ENCODE results near the gene ROBO4. TPM values are rescaled to one million over a fixed set of nuclear protein-coding genes. Genes with fewer than 3 reads are reported as not detected.

Gene ROBO4
- total RNA-seq, 1 experiment from 2014 or later = not detected

DNA sequence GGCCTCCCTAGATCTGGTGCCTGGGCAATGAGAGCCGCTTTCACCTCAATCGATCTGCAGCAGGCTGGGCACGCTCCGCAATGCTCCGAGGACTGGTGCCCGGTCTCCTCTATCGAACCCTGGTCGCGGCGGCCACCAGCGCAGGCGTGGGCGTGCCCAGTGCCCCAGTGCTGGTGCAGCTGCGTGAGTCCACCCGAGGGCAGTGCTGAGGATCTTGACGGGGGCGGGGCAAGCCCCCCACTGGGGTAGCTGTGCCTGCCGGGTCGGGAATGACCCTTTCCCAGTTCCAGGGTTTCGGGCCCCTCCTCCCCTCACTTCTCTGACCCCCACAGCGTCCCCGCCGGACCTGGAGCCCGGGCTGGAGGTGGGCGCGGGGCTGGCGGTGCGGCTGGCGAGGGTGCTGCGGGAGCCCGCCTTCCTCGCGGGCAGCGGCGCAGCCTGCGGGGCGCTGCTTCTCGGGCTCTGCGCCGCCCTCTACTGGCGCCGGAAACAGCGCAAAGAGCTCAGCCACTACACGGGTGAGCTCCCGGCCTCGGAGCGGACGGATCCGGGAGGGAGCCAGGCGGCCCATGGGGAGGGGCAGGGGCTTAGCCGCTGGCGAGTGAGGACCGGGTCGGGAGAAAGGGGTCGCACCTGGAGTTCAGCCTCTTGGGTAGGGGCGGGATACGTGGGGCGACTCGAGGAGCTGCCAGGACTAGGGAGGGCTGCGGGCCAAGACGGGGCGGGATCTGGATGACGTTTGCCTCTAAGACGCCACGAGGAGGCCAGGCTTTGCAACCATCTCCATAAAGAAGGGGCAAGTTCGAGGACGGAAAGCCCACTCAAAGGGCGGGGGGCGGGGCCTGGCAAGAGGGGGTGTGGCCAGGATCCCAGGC, 21.5 kb downstream of the ROBO4 start:
- POLR2A ChIA-PET = interaction anchor here (0.6 to 1.6 kb wide), 13 partner anchors 10 to 248 kb away, joined by 3 to 19 read pairs (median 3); partner anchors contain the start of genes CCDC15 and ROBO4
- peak overlapping the region; percentile 90 for H3K4me2 ChIP-seq (ENCODE audit: low read length)
- intact Hi-C loops (cut with micrococcal nuclease) = loop anchor here (2.0 kb wide), 2 partner anchors 79 to 553 kb away; partner anchors contain the start of gene CCDC15
- peak overlapping the region; percentile 71 for H3K9ac ChIP-seq (ENCODE audit: low read length)
- peak; percentile 91 for ATAC-seq
- DNase-seq (ENCODE audit: low read depth, low spot score) = peak; percentile 94
- H3K4me1 ChIP-seq (ENCODE audit: control insufficient read depth in 1 of 2, insufficient read depth in 2 of 2, low read length in 2 of 2) = peaks cover 12 to 23% of the 10 kb centered on the region in 2 experiments
- 0 out of 2 replicates have a peak, but pooled peaks cover 6% of the 10 kb centered on the region for H3K27me3 ChIP-seq (ENCODE audit: insufficient read depth, low read length)
- no peaks in the 10 kb centered on the region for H3K79me2 ChIP-seq (ENCODE audit: insufficient read depth, low read length)
- H3K9me3 ChIP-seq (ENCODE audit: control insufficient read depth in 1 of 2, insufficient read depth in 1 of 2, low read depth in 1 of 2, low read length in 2 of 2) = no peaks in the 10 kb centered on the region
- H3K27ac ChIP-seq (ENCODE audit: low read depth, low read length) = peak overlapping the region; percentile 83
- no peaks in the 10 kb centered on the region for H3K36me3 ChIP-seq (ENCODE audit: control insufficient read depth in 1 of 2, insufficient read depth in 2 of 2, low read length in 2 of 2)
- RAD21 ChIA-PET (ENCODE audit: low non-redundant PET in 1 of 2, low total read pairs in 2 of 2, uncharacterized antibody in 2 of 2, unreplicated experiment in 2 of 2) = interaction anchor here in 1 of 2 experiments (1.0 kb wide), 1 partner anchor 78 kb away, joined by 5 read pairs; the partner anchor contains the start of gene CCDC15
- CTCF ChIA-PET = interaction anchor here (0.6 to 1.9 kb wide), 32 partner anchors 9 to 557 kb away, joined by 3 to 15 read pairs (median 4); partner anchors contain the start of genes CCDC15 and ROBO4
- no peak overlapping the region for H2AFZ ChIP-seq (ENCODE audit: low read depth, low read length, poor library complexity, severe bottlenecking)
- no peaks in the 10 kb centered on the region for H4K20me1 ChIP-seq (ENCODE audit: insufficient read depth)
- BruUV-seq (replicated peaks) = no TSS peak
- no peaks in the 10 kb centered on the region for H3K9me2 ChIP-seq (ENCODE audit: insufficient read depth)
- H3K4me3 ChIP-seq (replicated peaks in 1 of 2; ENCODE audit: low read depth in 1 of 2, low read length in 2 of 2) = peak overlapping the region; percentile 58 to 61
- TF ChIP-seq, protein P1, sequence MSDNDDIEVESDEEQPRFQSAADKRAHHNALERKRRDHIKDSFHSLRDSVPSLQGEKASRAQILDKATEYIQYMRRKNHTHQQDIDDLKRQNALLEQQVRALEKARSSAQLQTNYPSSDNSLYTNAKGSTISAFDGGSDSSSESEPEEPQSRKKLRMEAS (IDR thresholded peaks at IDR 0.05) = peak; percentile 82
- TF ChIP-seq, protein P2, sequence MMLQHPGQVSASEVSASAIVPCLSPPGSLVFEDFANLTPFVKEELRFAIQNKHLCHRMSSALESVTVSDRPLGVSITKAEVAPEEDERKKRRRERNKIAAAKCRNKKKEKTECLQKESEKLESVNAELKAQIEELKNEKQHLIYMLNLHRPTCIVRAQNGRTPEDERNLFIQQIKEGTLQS (IDR thresholded peaks at IDR 0.05) = no peak
- no peak for TF ChIP-seq EZH2phosphoT487 (IDR thresholded peaks at IDR 0.05; ENCODE audit: borderline replicate concordance)
- TF ChIP-seq POLR2AphosphoS5 (IDR thresholded peaks at IDR 0.05; ENCODE audit: low read depth, low read length) = peak; percentile 50
- no peak for TF ChIP-seq SRF (IDR thresholded peaks at IDR 0.05; ENCODE audit: low read depth)
- no peak for TF ChIP-seq ZNF274 (IDR thresholded peaks at IDR 0.05; ENCODE audit: low read depth, low read length)
- peak; percentile 15 for TF ChIP-seq POLR2A (IDR thresholded peaks at IDR 0.05; ENCODE audit: borderline replicate concordance, extremely low read depth, insufficient read depth, insufficient read length)
- TF ChIP-seq CBX3 (IDR thresholded peaks at IDR 0.05; ENCODE audit: low read depth) = no peak; the same call in 1 of the 2 replicates
- peak; percentile 63 for TF ChIP-seq YY1 (IDR thresholded peaks at IDR 0.05; ENCODE audit: extremely low read depth, insufficient replicate concordance, low read depth, low read length)
- peak; percentile 40; the same call in 1 of the 2 replicates for TF ChIP-seq SP1 (IDR thresholded peaks at IDR 0.05; ENCODE audit: low read depth)
- TF ChIP-seq, protein P3, sequence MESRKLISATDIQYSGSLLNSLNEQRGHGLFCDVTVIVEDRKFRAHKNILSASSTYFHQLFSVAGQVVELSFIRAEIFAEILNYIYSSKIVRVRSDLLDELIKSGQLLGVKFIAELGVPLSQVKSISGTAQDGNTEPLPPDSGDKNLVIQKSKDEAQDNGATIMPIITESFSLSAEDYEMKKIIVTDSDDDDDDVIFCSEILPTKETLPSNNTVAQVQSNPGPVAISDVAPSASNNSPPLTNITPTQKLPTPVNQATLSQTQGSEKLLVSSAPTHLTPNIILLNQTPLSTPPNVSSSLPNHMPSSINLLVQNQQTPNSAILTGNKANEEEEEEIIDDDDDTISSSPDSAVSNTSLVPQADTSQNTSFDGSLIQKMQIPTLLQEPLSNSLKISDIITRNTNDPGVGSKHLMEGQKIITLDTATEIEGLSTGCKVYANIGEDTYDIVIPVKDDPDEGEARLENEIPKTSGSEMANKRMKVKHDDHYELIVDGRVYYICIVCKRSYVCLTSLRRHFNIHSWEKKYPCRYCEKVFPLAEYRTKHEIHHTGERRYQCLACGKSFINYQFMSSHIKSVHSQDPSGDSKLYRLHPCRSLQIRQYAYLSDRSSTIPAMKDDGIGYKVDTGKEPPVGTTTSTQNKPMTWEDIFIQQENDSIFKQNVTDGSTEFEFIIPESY (IDR thresholded peaks at IDR 0.05; ENCODE audit: extremely low read depth, insufficient replicate concordance, low read length) = no peak
- no peak for TF ChIP-seq TCF7L2 (IDR thresholded peaks at IDR 0.05; ENCODE audit: borderline replicate concordance, extremely low read depth, insufficient read depth, insufficient read length)
- TF ChIP-seq RAD21 (IDR thresholded peaks at IDR 0.05; ENCODE audit: low read depth) = peak; percentile 34
- no peak for TF ChIP-seq FOSL1 (IDR thresholded peaks at IDR 0.05; ENCODE audit: low read depth)
- no peak for TF ChIP-seq ELF1 (IDR thresholded peaks at IDR 0.05; ENCODE audit: borderline replicate concordance, low read depth)
- TF ChIP-seq CEBPB (IDR thresholded peaks at IDR 0.05; ENCODE audit: low read depth) = no peak
- TF ChIP-seq, protein P4, sequence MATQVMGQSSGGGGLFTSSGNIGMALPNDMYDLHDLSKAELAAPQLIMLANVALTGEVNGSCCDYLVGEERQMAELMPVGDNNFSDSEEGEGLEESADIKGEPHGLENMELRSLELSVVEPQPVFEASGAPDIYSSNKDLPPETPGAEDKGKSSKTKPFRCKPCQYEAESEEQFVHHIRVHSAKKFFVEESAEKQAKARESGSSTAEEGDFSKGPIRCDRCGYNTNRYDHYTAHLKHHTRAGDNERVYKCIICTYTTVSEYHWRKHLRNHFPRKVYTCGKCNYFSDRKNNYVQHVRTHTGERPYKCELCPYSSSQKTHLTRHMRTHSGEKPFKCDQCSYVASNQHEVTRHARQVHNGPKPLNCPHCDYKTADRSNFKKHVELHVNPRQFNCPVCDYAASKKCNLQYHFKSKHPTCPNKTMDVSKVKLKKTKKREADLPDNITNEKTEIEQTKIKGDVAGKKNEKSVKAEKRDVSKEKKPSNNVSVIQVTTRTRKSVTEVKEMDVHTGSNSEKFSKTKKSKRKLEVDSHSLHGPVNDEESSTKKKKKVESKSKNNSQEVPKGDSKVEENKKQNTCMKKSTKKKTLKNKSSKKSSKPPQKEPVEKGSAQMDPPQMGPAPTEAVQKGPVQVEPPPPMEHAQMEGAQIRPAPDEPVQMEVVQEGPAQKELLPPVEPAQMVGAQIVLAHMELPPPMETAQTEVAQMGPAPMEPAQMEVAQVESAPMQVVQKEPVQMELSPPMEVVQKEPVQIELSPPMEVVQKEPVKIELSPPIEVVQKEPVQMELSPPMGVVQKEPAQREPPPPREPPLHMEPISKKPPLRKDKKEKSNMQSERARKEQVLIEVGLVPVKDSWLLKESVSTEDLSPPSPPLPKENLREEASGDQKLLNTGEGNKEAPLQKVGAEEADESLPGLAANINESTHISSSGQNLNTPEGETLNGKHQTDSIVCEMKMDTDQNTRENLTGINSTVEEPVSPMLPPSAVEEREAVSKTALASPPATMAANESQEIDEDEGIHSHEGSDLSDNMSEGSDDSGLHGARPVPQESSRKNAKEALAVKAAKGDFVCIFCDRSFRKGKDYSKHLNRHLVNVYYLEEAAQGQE (IDR thresholded peaks at IDR 0.05; ENCODE audit: low read depth) = no peak
- no peak for TF ChIP-seq SIN3A (IDR thresholded peaks at IDR 0.05; ENCODE audit: low read depth)
- TF ChIP-seq ZFX (IDR thresholded peaks at IDR 0.05) = peak; percentile 33; the same call in 1 of the 2 replicates

Data from HCT116 (cell line).